ENCODE measurements around the gene SPATA2L. TPM values are rescaled to one million over a fixed set of nuclear protein-coding genes. Genes with fewer than 3 reads are reported as not detected.

The SPATA2L gene
- polyA plus RNA-seq, 2 donors = 4.8 to 6.5 TPM

DNA sequence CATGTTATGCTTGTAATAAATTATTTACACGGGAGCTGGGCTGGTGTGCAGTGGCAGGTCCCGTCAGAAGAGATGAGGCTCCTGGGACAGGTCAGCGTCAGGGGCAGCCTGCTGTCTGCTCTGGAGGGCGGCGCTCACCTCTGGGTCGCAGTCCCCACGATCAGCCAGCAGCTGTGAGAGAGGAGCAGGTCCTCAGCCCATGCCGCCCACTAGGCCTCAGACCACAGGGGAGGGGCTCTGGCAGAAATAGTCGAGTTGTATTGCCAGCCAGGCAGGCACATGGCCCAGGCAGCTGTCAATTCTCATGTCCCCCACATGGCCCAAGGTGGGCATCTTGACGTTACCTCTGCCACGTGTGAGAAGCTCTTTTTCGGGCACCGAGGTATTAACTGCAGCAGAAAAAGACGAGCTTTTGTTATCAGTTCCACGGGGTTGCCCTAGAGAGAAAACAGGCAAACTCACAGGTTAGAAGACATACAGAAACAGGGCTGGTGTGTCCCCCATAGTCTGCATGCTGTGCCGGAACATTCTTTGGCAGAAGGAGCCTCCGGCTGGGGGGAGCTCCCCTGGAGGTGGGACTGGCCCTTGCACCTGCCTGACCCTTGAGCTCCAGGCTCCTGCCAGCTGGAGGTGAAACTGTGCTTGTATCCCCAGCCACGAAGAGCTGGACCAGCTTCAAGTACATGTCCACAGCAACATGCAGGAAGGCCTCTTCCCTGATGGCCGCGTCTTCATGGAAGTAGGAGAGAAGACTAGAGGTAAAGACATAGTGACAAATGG, 37.2 kb upstream of the SPATA2L start:
- H3K9me3 ChIP-seq (ENCODE audit: control insufficient read depth in 2 of 2, insufficient read depth in 1 of 2, low read depth in 1 of 2, low read length in 1 of 2) = no peaks in the 10 kb centered on the region
- H3K27ac ChIP-seq (ENCODE audit: low read depth in 2 of 2, low read length in 1 of 2) = no peak overlapping the region
- peaks cover 29 to 50% of the 10 kb centered on the region in 2 donors for H3K36me3 ChIP-seq (ENCODE audit: control insufficient read depth in 2 of 2, insufficient read depth in 2 of 2, low read length in 1 of 2)
- H3K4me3 ChIP-seq (ENCODE audit: low read depth in 1 of 2, low read length in 2 of 2) = no peak overlapping the region
- H3K27me3 ChIP-seq (ENCODE audit: control insufficient read depth in 1 of 2, insufficient read depth in 2 of 2, low read length in 2 of 2) = no peaks in the 10 kb centered on the region
- 79 to 81% methylated on average over 20 of the region's 20 CpGs for WGBS, 2 donors
- H3K4me1 ChIP-seq (ENCODE audit: control insufficient read depth in 2 of 2, insufficient read depth in 2 of 2, low read length in 1 of 2) = peaks cover 0 to 3% of the 10 kb centered on the region in 2 donors

DNA sequence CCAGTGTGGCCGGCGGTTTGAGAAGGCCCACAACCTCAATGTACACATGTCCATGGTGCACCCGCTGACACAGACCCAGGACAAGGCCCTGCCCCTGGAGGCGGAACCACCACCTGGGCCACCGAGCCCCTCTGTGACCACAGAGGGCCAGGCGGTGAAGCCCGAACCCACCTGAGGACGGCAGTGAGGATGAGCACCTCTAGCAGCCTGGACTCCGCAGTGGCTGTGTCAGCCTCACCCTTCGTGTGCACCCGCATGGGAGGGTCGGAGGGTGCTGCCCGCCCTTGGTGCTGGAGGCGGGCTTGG, 36.5 kb upstream of the SPATA2L start:
- WGBS, 2 donors = 88 to 93% methylated on average over 14 of the region's 14 CpGs
- Histone ChIP-seq H3K4me3 (ENCODE audit: low read depth in 1 of 2, low read length in 2 of 2) (no peak overlapping the region), H3K4me1 (ENCODE audit: control insufficient read depth in 2 of 2, insufficient read depth in 2 of 2, low read length in 1 of 2) (peaks cover 0 to 3% of the 10 kb centered on the region in 2 donors), H3K27ac (ENCODE audit: low read depth in 2 of 2, low read length in 1 of 2) (no peak overlapping the region), H3K9me3 (ENCODE audit: control insufficient read depth in 2 of 2, insufficient read depth in 1 of 2, low read depth in 1 of 2, low read length in 1 of 2) (no peaks in the 10 kb centered on the region), H3K27me3 (ENCODE audit: control insufficient read depth in 1 of 2, insufficient read depth in 2 of 2, low read length in 2 of 2) (no peaks in the 10 kb centered on the region), H3K36me3 (ENCODE audit: control insufficient read depth in 2 of 2, insufficient read depth in 2 of 2, low read length in 1 of 2) (peaks cover 30 to 56% of the 10 kb centered on the region in 2 donors)

DNA sequence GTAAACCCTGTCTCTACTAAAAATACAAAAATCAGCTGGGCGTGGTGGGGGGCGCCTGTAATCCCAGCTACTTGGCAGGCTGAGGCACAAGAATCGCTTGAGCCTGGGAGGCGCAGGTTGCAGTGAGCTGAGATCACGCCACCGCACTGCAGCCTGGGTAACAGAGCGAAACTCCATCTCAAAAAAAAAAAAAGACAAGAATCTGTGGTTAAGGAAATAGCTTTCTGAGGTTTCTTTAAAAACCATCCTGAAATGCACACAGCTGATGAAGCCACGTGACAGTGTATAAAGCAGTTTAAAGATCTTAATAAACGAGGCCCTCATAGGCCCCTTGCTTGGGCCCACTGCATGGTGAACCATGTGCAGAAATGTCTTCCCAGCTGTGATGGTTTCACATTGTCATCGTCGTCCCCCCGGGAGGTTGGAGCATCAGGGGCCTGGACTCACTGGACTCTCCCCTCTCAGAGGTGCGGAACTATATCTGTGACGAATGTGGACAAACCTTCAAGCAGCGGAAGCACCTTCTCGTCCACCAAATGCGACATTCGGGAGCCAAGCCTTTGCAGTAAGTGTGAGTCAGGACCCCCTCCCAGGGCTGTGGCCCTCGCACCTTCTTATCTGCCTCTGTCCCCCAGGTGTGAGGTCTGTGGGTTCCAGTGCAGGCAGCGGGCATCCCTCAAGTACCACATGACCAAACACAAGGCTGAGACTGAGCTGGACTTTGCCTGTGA, 36.0 kb upstream of the SPATA2L start:
- Histone ChIP-seq H3K4me1 (ENCODE audit: control insufficient read depth in 2 of 2, insufficient read depth in 2 of 2, low read length in 1 of 2) (peaks cover 0 to 3% of the 10 kb centered on the region in 2 donors), H3K9me3 (ENCODE audit: control insufficient read depth in 2 of 2, insufficient read depth in 1 of 2, low read depth in 1 of 2, low read length in 1 of 2) (no peaks in the 10 kb centered on the region), H3K27me3 (ENCODE audit: control insufficient read depth in 1 of 2, insufficient read depth in 2 of 2, low read length in 2 of 2) (no peaks in the 10 kb centered on the region), H3K4me3 (ENCODE audit: low read depth in 1 of 2, low read length in 2 of 2) (no peak overlapping the region), H3K27ac (ENCODE audit: low read depth in 2 of 2, low read length in 1 of 2) (no peak overlapping the region), H3K36me3 (ENCODE audit: control insufficient read depth in 2 of 2, insufficient read depth in 2 of 2, low read length in 1 of 2) (peaks cover 30 to 61% of the 10 kb centered on the region in 2 donors)
- WGBS, 2 donors = 84 to 86% methylated on average over 20 of the region's 20 CpGs

DNA sequence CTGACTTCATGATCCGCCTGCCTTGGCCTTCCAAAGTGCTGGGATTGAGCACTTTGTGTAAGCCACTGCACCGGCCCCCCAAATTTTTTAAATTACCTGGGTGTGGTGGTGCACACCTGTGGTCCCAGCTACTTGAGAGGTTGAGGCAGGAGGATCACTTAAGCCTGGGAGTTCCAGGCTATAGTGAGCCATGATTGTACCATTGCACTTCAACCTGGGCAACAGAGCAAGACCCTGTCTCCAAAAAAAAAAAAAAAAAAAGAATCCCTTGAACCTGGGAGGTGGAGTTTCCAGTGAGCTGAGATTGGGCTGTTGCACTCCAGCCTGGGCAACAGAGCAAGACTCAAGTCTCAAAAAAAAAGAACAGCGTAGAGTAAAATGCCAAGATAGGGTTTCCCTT, 35.0 kb upstream of the SPATA2L start:
- no peak overlapping the region for H3K4me3 ChIP-seq (ENCODE audit: low read depth in 1 of 2, low read length in 2 of 2)
- peaks cover 30 to 68% of the 10 kb centered on the region in 2 donors for H3K36me3 ChIP-seq (ENCODE audit: control insufficient read depth in 2 of 2, insufficient read depth in 2 of 2, low read length in 1 of 2)
- no peak overlapping the region for H3K27ac ChIP-seq (ENCODE audit: low read depth in 2 of 2, low read length in 1 of 2)
- H3K27me3 ChIP-seq (ENCODE audit: control insufficient read depth in 1 of 2, insufficient read depth in 2 of 2, low read length in 2 of 2) = no peaks in the 10 kb centered on the region
- no peaks in the 10 kb centered on the region for H3K9me3 ChIP-seq (ENCODE audit: control insufficient read depth in 2 of 2, insufficient read depth in 1 of 2, low read depth in 1 of 2, low read length in 1 of 2)
- 97 to 98% methylated on average over 3 of the region's 3 CpGs for WGBS, 2 donors
- peaks cover 0 to 3% of the 10 kb centered on the region in 2 donors for H3K4me1 ChIP-seq (ENCODE audit: control insufficient read depth in 2 of 2, insufficient read depth in 2 of 2, low read length in 1 of 2)

DNA sequence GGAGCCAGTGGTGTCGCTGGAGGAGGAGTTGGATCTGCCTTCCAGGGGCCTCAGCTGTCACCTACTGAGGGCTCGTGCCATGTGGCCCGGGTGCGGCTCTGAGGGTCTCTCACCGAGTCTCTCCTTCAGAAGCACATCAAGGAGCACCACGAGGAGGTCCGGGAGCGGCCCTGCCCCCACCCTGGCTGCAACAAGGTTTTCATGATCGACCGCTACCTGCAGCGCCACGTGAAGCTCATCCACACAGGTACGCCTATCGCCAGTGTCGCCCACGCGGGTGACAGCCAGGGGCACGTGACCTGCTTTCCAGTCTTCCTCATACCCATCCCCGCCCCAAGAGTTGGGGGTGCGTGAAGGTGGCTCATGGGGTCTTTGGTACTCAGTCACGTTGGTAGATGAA, 32.3 kb upstream of the SPATA2L start:
- Histone ChIP-seq H3K36me3 (ENCODE audit: control insufficient read depth in 2 of 2, insufficient read depth in 2 of 2, low read length in 1 of 2) (peaks cover 34 to 72% of the 10 kb centered on the region in 2 donors), H3K9me3 (ENCODE audit: control insufficient read depth in 2 of 2, insufficient read depth in 1 of 2, low read depth in 1 of 2, low read length in 1 of 2) (no peaks in the 10 kb centered on the region), H3K27me3 (ENCODE audit: control insufficient read depth in 1 of 2, insufficient read depth in 2 of 2, low read length in 2 of 2) (no peaks in the 10 kb centered on the region), H3K4me1 (ENCODE audit: control insufficient read depth in 2 of 2, insufficient read depth in 2 of 2, low read length in 1 of 2) (peaks cover 0 to 3% of the 10 kb centered on the region in 2 donors), H3K27ac (ENCODE audit: low read depth in 2 of 2, low read length in 1 of 2) (no peak overlapping the region), H3K4me3 (ENCODE audit: low read depth in 1 of 2, low read length in 2 of 2) (no peak overlapping the region)
- WGBS, 2 donors = 93 to 95% methylated on average over 21 of the region's 21 CpGs

DNA sequence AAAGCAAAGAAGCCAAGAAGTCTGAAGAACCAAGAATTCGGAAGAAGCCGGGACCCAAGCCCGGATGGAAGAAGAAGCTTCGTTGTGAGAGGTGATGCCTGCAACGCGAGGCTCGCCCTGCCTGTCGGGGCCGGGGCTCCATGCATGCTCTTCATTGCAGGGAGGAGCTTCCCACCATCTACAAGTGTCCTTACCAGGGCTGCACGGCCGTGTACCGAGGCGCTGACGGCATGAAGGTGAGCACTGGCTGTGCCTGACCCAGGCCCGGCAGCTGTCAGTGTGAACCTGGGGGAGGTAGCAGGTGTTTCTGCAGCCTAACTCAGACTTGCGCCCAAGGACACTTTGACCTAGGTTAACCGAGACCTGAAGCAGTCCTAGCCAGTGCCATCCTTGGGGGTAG, 31.8 kb upstream of the SPATA2L start:
- H3K36me3 ChIP-seq (ENCODE audit: control insufficient read depth in 2 of 2, insufficient read depth in 2 of 2, low read length in 1 of 2) = peaks cover 33 to 69% of the 10 kb centered on the region in 2 donors
- no peaks in the 10 kb centered on the region for H3K9me3 ChIP-seq (ENCODE audit: control insufficient read depth in 2 of 2, insufficient read depth in 1 of 2, low read depth in 1 of 2, low read length in 1 of 2)
- H3K4me3 ChIP-seq (ENCODE audit: low read depth in 1 of 2, low read length in 2 of 2) = no peak overlapping the region
- H3K27ac ChIP-seq (ENCODE audit: low read depth in 2 of 2, low read length in 1 of 2) = no peak overlapping the region
- H3K4me1 ChIP-seq (ENCODE audit: control insufficient read depth in 2 of 2, insufficient read depth in 2 of 2, low read length in 1 of 2) = peaks cover 0 to 3% of the 10 kb centered on the region in 2 donors
- 87 to 91% methylated on average over 17 of the region's 17 CpGs for WGBS, 2 donors
- no peaks in the 10 kb centered on the region for H3K27me3 ChIP-seq (ENCODE audit: control insufficient read depth in 1 of 2, insufficient read depth in 2 of 2, low read length in 2 of 2)

DNA sequence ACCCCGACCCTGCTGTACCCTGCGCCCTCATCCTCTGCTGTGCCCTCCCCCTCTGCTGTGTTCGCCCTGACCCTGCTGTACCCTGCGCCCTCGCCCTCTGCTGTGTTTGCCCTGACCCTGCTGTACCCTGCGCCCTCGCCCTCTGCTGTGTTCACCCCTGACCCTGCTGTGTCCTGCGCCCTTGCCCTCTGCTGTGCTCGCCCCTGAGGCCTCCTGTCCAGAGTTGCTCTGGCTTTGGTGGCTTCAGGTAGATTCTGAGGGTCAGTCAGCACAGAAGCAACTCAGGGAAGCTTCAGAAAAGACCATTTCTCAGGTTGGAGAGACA, 31.4 kb upstream of the SPATA2L start:
- H3K36me3 ChIP-seq (ENCODE audit: control insufficient read depth in 2 of 2, insufficient read depth in 2 of 2, low read length in 1 of 2) = peaks cover 29 to 65% of the 10 kb centered on the region in 2 donors
- WGBS, 2 donors = 93 to 95% methylated on average over 9 of the region's 9 CpGs

DNA sequence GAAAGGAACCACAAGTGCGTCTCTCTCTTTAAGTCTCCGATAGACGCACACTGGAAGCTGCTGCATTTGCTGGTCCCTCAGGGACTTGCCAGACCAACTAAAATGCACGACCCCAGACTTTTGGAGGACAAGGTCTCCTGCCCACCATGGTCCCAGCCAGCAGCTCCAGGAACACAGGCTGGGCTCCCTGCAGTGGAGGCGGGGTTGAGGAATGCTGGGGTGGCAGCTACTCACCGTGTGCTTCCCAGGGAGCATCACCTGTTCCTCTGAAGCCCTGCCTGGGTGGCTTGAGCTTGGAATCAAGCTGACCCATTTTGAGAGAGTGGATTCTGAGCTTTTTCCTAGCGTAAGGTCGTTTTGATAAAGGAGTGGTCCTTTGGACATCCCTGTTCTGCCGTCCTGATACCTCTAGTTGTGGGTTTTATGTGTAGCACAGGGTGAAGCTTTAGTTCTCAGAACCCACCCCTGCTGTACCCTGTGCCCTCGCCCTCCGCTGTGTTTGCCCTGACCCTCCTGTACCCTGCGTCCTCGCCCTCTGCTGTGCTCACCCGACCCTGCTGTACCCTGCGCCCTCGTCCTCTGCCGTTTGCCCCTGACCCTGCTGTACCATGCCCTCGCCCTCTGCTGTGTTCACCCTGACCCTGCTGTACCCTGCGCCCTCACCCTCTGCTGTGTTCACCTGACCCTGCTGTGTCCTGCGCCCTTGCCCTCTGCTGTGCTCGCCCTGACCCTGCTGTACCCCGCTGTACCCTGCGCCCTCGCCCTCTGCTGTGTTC, 30.8 kb upstream of the SPATA2L start:
- H3K4me1 ChIP-seq (ENCODE audit: control insufficient read depth in 2 of 2, insufficient read depth in 2 of 2, low read length in 1 of 2) = no peaks in the 10 kb centered on the region
- peaks cover 26 to 63% of the 10 kb centered on the region in 2 donors for H3K36me3 ChIP-seq (ENCODE audit: control insufficient read depth in 2 of 2, insufficient read depth in 2 of 2, low read length in 1 of 2)
- H3K27ac ChIP-seq (ENCODE audit: low read depth in 2 of 2, low read length in 1 of 2) = no peak overlapping the region
- no peaks in the 10 kb centered on the region for H3K27me3 ChIP-seq (ENCODE audit: control insufficient read depth in 1 of 2, insufficient read depth in 2 of 2, low read length in 2 of 2)
- no peak overlapping the region for H3K4me3 ChIP-seq (ENCODE audit: low read depth in 1 of 2, low read length in 2 of 2)
- no peaks in the 10 kb centered on the region for H3K9me3 ChIP-seq (ENCODE audit: control insufficient read depth in 2 of 2, insufficient read depth in 1 of 2, low read depth in 1 of 2, low read length in 1 of 2)
- WGBS, 2 donors = 89 to 90% methylated on average over 22 to 24 of the region's 24 CpGs

More for the DNA sequence above, 31.4 kb upstream of the SPATA2L start:
- Histone ChIP-seq H3K27ac (ENCODE audit: low read depth in 2 of 2, low read length in 1 of 2) (no peak overlapping the region), H3K4me3 (ENCODE audit: low read depth in 1 of 2, low read length in 2 of 2) (no peak overlapping the region), H3K4me1 (ENCODE audit: control insufficient read depth in 2 of 2, insufficient read depth in 2 of 2, low read length in 1 of 2) (peaks cover 0 to 3% of the 10 kb centered on the region in 2 donors), H3K9me3 (ENCODE audit: control insufficient read depth in 2 of 2, insufficient read depth in 1 of 2, low read depth in 1 of 2, low read length in 1 of 2) (no peaks in the 10 kb centered on the region), H3K27me3 (ENCODE audit: control insufficient read depth in 1 of 2, insufficient read depth in 2 of 2, low read length in 2 of 2) (no peaks in the 10 kb centered on the region)

DNA sequence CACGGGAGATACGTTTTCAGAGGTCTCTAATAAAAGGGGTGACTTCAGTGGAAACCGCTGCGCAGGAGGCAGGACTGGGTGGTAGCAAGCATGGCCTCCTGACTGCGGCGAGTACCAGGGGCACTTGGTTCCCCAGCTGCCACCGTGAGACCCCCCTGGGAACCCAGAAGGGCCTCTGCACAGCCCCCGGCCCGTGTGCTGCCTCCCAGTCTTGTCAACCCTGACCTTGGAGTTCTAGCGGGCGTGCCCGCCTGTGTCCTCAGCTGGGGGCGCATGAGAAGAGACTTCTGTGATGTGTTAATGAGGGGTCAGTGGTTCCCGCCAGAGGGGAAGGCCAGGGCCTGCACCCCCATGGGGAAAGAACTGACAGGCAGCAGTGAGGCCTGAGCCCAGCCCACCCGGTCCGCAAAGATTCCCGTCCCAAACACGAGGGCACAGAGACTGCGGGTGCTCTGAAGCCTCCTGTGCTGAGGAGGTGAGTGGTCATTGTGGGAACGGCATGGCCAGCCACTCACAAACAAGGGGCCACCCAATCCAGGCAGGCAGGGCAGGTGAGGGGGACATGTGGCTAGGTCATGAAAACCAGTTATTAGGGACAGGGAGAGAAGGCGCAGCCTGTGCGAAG, 29.2 kb upstream of the SPATA2L start:
- WGBS, 2 donors = 80 to 87% methylated on average over 21 to 22 of the region's 22 CpGs
- Histone ChIP-seq H3K27ac (ENCODE audit: low read depth in 2 of 2, low read length in 1 of 2) (no peak overlapping the region), H3K4me3 (ENCODE audit: low read depth in 1 of 2, low read length in 2 of 2) (no peak overlapping the region), H3K27me3 (ENCODE audit: control insufficient read depth in 1 of 2, insufficient read depth in 2 of 2, low read length in 2 of 2) (no peaks in the 10 kb centered on the region), H3K36me3 (ENCODE audit: control insufficient read depth in 2 of 2, insufficient read depth in 2 of 2, low read length in 1 of 2) (peaks cover 19 to 59% of the 10 kb centered on the region in 2 donors), H3K9me3 (ENCODE audit: control insufficient read depth in 2 of 2, insufficient read depth in 1 of 2, low read depth in 1 of 2, low read length in 1 of 2) (no peaks in the 10 kb centered on the region), H3K4me1 (ENCODE audit: control insufficient read depth in 2 of 2, insufficient read depth in 2 of 2, low read length in 1 of 2) (no peaks in the 10 kb centered on the region)
